Progenitor cell of endocrine pancreas (in vitro differentiated cells): Measurements from ENCODE around the gene PLK3. TPM values are rescaled to one million over a fixed set of nuclear protein-coding genes. Genes with fewer than 3 reads are reported as not detected.

Experiments used
- DNase-seq: peaks from one replicate; pipeline ENCODE4 v3.0.0; 2021; ENCODE audit warnings: low spot score; ENCODE audit not compliant: unreplicated experiment
- H3K27ac Mint-ChIP-seq: 2 replicates; pipeline ENCODE4 v1.8.0; 2021; ENCODE audit warnings: mild to moderate bottlenecking, moderate library complexity, mixed read lengths
- H3K27me3 Mint-ChIP-seq: 2 replicates; pipeline ENCODE4 v1.8.0; 2021; ENCODE audit warnings: mixed read lengths
- H3K36me3 Mint-ChIP-seq: 2 replicates; pipeline ENCODE4 v1.8.0; 2022; ENCODE audit warnings: mixed read lengths; ENCODE audit not compliant: insufficient read depth
- H3K4me1 Mint-ChIP-seq: 2 replicates; pipeline ENCODE4 v1.8.0; 2021; ENCODE audit warnings: low read depth, mixed read lengths
- H3K4me3 Mint-ChIP-seq: 2 replicates; pipeline ENCODE4 v1.8.0; 2021; ENCODE audit warnings: low read depth, mild to moderate bottlenecking, moderate library complexity, mixed read lengths
- H3K9me3 Mint-ChIP-seq: 2 replicates; pipeline ENCODE4 v1.8.0; 2021; ENCODE audit warnings: low read depth, mixed read lengths
- CTCF ChIP-seq: fragments of 200-600 bp; sonication (generic); IDR thresholded peaks from one replicate; pipeline ENCODE4 v1.5.0; 2021; ENCODE audit warnings: antibody characterized with exemption, mild to moderate bottlenecking; ENCODE audit not compliant: unreplicated experiment
- total RNA-seq: library from RNA; stranded (reverse); gene quantifications from 2 replicates; pipeline ENCODE4 v1.2.1, GENCODE V29; 2021

Gene PLK3
- total RNA-seq, 1 donor from 2014 or later: 13.3 TPM

- H3K9me3 Mint-ChIP-seq: no peaks in the 10 kb centered on the region
- H3K4me3 Mint-ChIP-seq: no peak overlapping the region
- DNase-seq: no peak
- peaks cover 2% of the 10 kb centered on the region for H3K4me1 Mint-ChIP-seq
- H3K36me3 Mint-ChIP-seq: peaks cover 4% of the 10 kb centered on the region
- no peak for TF ChIP-seq CTCF
- H3K27ac Mint-ChIP-seq: no peak overlapping the region
- H3K27me3 Mint-ChIP-seq: no peaks in the 10 kb centered on the region
Observed at GRCh38 chr1:44849575-44850132, 49.5 kb downstream of the PLK3 start.

- H3K4me3 Mint-ChIP-seq: no peak overlapping the region
- H3K27me3 Mint-ChIP-seq: no peaks in the 10 kb centered on the region
- no peak overlapping the region for H3K27ac Mint-ChIP-seq
- no peaks in the 10 kb centered on the region for H3K9me3 Mint-ChIP-seq
- TF ChIP-seq CTCF: no peak
- DNase-seq: no peak
- no peaks in the 10 kb centered on the region for H3K4me1 Mint-ChIP-seq
- peaks cover 5% of the 10 kb centered on the region for H3K36me3 Mint-ChIP-seq
Observed at GRCh38 chr1:44851308-44851707, 51.1 kb downstream of the PLK3 start.

GRCh38 chr1:44853201-44853600 lies 53.0 kb downstream of the PLK3 start:
- DNase-seq: no peak
- Mint-ChIP-seq H3K27me3 (no peaks in the 10 kb centered on the region), H3K4me3 (no peak overlapping the region), H3K27ac (no peak overlapping the region), H3K36me3 (peaks cover 7% of the 10 kb centered on the region), H3K4me1 (no peaks in the 10 kb centered on the region), H3K9me3 (no peaks in the 10 kb centered on the region)
- no peak for TF ChIP-seq CTCF

GRCh38 chr1:44854970-44855369 lies 54.8 kb downstream of the PLK3 start:
- no peak for DNase-seq
- H3K27me3 Mint-ChIP-seq: no peaks in the 10 kb centered on the region
- TF ChIP-seq CTCF: no peak
- H3K4me1 Mint-ChIP-seq: no peaks in the 10 kb centered on the region
- H3K9me3 Mint-ChIP-seq: no peaks in the 10 kb centered on the region
- no peak overlapping the region for H3K4me3 Mint-ChIP-seq
- H3K27ac Mint-ChIP-seq: no peak overlapping the region
- peaks cover 7% of the 10 kb centered on the region for H3K36me3 Mint-ChIP-seq

Other genes starting within 250 kb of the PLK3 start
- 11.8 and 13.9 TPM in 2 replicates for gene TMEM53, start 125.9 kb upstream of the PLK3 start, total RNA-seq
- gene ARMH1, start 125.7 kb upstream of the PLK3 start, total RNA-seq: 14.9 and 15.0 TPM in 2 replicates
- gene RNU5D-1, start 69.2 kb upstream of the PLK3 start, total RNA-seq: not detected in 2 replicates
- 26.6 and 28.7 TPM in 2 replicates for gene KIF2C, start 60.5 kb upstream of the PLK3 start, total RNA-seq
- 1,808 and 1,842 TPM in 2 replicates for gene RPS8, start 24.8 kb upstream of the PLK3 start, total RNA-seq
- 2.1 and 2.4 TPM in 2 replicates for gene BEST4, start 12.2 kb upstream of the PLK3 start, total RNA-seq
- 0.55 and 0.79 TPM in 2 replicates for gene DYNLT4, start 7.0 kb downstream of the PLK3 start, total RNA-seq
- gene BTBD19, start 8.1 kb downstream of the PLK3 start, total RNA-seq: 26.7 and 27.5 TPM in 2 replicates
- 2.9 and 3.0 TPM in 2 replicates for gene PTCH2, start 42.9 kb downstream of the PLK3 start, total RNA-seq
- gene EIF2B3, start 186.2 kb downstream of the PLK3 start, total RNA-seq: 20.1 and 21.0 TPM in 2 replicates
- 43.5 and 44.2 TPM in 2 replicates for gene HECTD3, start 210.9 kb downstream of the PLK3 start, total RNA-seq
- 61.5 and 64.4 TPM in 2 replicates for gene UROD, start 211.9 kb downstream of the PLK3 start, total RNA-seq